Right atrium auricular region (tissue), 2 donors: ENCODE results near the gene FIZ1. TPM values are rescaled to one million over a fixed set of nuclear protein-coding genes. Genes with fewer than 3 reads are reported as not detected.

Experiments
- DNase-seq: peaks from one replicate; pipeline ENCODE4 v3.0.0-alpha.2; 2019; ENCODE audit warnings: low spot score
- H3K27ac ChIP-seq, 2 donors: fragments of 200-600 bp; sonication (generic); 1 replicate in 1 of 2; 2 replicates in 1 of 2; pipeline ENCODE4 v1.5.1; 2016 to 2019
- H3K27me3 ChIP-seq, 2 donors: fragments of 200-600 bp; sonication (generic); one replicate each; pipeline versions ENCODE4 v1.5.1 to v1.6.0; 2017 to 2019
- H3K36me3 ChIP-seq: fragments of 200-600 bp; sonication (generic); one replicate; pipeline ENCODE4 v1.5.1; 2016
- H3K4me1 ChIP-seq, 2 donors: fragments of 200-600 bp; sonication (generic); one replicate each; pipeline versions ENCODE4 v1.5.1 to v1.6.0; 2017 to 2019
- H3K4me3 ChIP-seq, 2 donors: fragments of 200-600 bp; sonication (generic); 1 replicate in 1 of 2; 2 replicates in 1 of 2; pipeline ENCODE4 v1.5.1; 2017 to 2019; ENCODE audit warnings: mild to moderate bottlenecking in 1 of 2, moderate library complexity in 1 of 2
- H3K9me3 ChIP-seq, 2 donors: fragments of 200-600 bp; sonication (generic); one replicate each; pipeline ENCODE4 v1.5.1; 2019
- total RNA-seq, 2 donors: library from RNA; depleted of rRNA; stranded (reverse); fragments of >200 nt; gene quantifications; one replicate each; pipeline ENCODE4 v1.1.0, GENCODE V29; 2016
- TF ChIP-seq, protein P1 (sequence below), 2 donors: fragments of 200-600 bp; sonication (generic); IDR thresholded peaks; one replicate each; pipeline ENCODE4 v1.5.1; 2019; ENCODE audit warnings: antibody characterized with exemption in 2 of 2

The FIZ1 gene
- total RNA-seq, 2 donors from 2014 or later: 9.2 to 12.2 TPM

- peaks cover 11% of the 10 kb centered on the region for H3K36me3 ChIP-seq
- H3K27ac ChIP-seq: no peak overlapping the region
- TF ChIP-seq, protein P1, sequence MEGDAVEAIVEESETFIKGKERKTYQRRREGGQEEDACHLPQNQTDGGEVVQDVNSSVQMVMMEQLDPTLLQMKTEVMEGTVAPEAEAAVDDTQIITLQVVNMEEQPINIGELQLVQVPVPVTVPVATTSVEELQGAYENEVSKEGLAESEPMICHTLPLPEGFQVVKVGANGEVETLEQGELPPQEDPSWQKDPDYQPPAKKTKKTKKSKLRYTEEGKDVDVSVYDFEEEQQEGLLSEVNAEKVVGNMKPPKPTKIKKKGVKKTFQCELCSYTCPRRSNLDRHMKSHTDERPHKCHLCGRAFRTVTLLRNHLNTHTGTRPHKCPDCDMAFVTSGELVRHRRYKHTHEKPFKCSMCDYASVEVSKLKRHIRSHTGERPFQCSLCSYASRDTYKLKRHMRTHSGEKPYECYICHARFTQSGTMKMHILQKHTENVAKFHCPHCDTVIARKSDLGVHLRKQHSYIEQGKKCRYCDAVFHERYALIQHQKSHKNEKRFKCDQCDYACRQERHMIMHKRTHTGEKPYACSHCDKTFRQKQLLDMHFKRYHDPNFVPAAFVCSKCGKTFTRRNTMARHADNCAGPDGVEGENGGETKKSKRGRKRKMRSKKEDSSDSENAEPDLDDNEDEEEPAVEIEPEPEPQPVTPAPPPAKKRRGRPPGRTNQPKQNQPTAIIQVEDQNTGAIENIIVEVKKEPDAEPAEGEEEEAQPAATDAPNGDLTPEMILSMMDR (IDR thresholded peaks at IDR 0.05): no peak
- peaks cover 0 to 63% of the 10 kb centered on the region in 2 donors for H3K4me1 ChIP-seq
- no peak for DNase-seq
- no peaks in the 10 kb centered on the region for H3K9me3 ChIP-seq
- no peaks in the 10 kb centered on the region for H3K27me3 ChIP-seq
- no peak overlapping the region for H3K4me3 ChIP-seq
Observed at GRCh38 chr19:55645512-55645881, 46.2 kb upstream of the FIZ1 start.

DNA sequence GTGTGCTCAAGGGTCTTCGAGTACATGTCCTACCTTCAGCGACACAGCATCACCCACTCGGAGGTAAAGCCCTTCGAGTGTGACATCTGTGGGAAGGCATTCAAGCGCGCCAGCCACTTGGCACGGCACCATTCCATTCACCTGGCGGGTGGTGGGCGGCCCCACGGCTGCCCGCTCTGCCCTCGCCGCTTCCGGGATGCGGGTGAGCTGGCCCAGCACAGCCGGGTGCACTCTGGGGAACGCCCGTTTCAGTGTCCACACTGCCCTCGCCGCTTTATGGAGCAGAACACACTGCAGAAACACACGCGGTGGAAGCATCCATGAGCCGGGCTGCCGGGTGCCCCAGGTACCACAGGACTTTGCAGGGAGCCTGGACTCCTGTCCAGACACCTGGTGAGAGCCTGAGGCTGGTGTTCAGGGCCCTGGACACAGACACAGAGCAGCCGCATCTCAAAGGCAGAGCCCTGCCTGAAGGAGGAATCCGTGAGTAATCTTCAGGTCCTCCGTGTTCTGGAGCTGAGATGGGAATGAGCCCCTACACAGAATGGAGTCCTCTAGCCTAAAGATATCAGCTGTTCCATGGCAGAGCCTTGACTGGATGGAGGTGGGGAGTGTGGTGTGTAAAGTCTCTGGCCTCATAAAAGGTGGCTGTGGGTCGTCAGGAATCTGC is 45.7 kb upstream of the FIZ1 start:
- H3K36me3 ChIP-seq: peaks cover 11% of the 10 kb centered on the region
- TF ChIP-seq, protein P1 (IDR thresholded peaks at IDR 0.05): no peak
- peaks cover 0 to 68% of the 10 kb centered on the region in 2 donors for H3K4me1 ChIP-seq
- no peaks in the 10 kb centered on the region for H3K9me3 ChIP-seq
- H3K27me3 ChIP-seq: no peaks in the 10 kb centered on the region
- DNase-seq: no peak
- no peak overlapping the region for H3K27ac ChIP-seq
- no peak overlapping the region for H3K4me3 ChIP-seq

DNA sequence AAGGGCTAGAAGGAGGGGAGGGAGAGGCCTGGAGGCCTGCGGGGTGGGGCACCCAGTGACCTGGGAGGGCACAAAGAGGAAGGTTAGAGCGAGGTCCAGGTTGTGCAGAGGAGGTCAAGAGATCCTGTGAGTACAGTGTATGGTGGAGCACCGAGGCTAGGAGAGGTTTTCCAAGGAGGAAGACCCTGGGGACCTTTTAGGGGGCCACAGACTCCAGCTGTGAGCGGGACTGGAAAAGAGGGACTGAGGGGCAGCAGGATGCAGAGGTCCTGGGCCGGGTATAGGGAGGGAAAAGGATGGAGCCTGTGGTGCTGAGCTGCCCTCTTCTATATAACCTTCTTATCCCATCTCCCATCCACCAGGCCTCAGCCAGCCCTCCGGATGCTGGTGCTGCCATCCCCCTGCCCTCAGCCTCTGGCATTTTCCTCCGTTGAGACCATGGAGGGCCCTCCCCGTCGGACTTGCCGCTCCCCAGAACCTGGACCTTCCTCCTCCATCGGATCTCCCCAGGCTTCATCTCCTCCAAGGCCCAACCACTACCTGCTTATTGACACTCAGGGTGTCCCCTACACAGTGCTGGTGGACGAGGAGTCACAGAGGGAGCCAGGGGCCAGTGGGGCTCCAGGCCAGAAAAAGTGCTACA is 45.0 kb upstream of the FIZ1 start:
- Histone ChIP-seq H3K27me3 (no peaks in the 10 kb centered on the region), H3K4me1 (peaks cover 0 to 71% of the 10 kb centered on the region in 2 donors), H3K4me3 (peak overlapping the region; percentile 85 to 97), H3K27ac (peak overlapping the region; percentile 94 to 97), H3K36me3 (peaks cover 11% of the 10 kb centered on the region), H3K9me3 (no peaks in the 10 kb centered on the region)
- DNase-seq: no peak
- TF ChIP-seq, protein P1 (IDR thresholded peaks at IDR 0.05): no peak

GRCh38 chr19:55643887-55644176 is 44.5 kb upstream of the FIZ1 start:
- Histone ChIP-seq H3K4me1 (peaks cover 0 to 70% of the 10 kb centered on the region in 2 donors), H3K27me3 (no peaks in the 10 kb centered on the region), H3K36me3 (peaks cover 11% of the 10 kb centered on the region), H3K4me3 (peak overlapping the region; percentile 85 to 97), H3K27ac (peak overlapping the region; percentile 94 to 97), H3K9me3 (no peaks in the 10 kb centered on the region)
- DNase-seq: no peak
- TF ChIP-seq, protein P1 (IDR thresholded peaks at IDR 0.05): no peak

GRCh38 chr19:55643003-55643886 is 43.9 kb upstream of the FIZ1 start, which contains the start of gene ZNF581:
TSS of gene ZNF581 (plus strand) at chr19:55643649. CDS start at chr19:55644572, 923 bp downstream.
- TF ChIP-seq, protein P1 (IDR thresholded peaks at IDR 0.05): no peak
- H3K27me3 ChIP-seq: no peaks in the 10 kb centered on the region
- peaks cover 0 to 65% of the 10 kb centered on the region in 2 donors for H3K4me1 ChIP-seq
- H3K9me3 ChIP-seq: no peaks in the 10 kb centered on the region
- peak; percentile 84 for DNase-seq
- H3K36me3 ChIP-seq: peaks cover 11% of the 10 kb centered on the region
- peak within 1 kb of the TSS; percentile 94 to 97 for H3K27ac ChIP-seq
- H3K4me3 ChIP-seq: peak within 1 kb of the TSS; percentile 85 to 97
